Activated CD4-positive, alpha-beta T cell treated with anti-CD3 and anti-CD28 coated beads, Interleukin-10, Interleukin-2, amounts not matched to agents 100 ng/mL and 50 ng/mL, durations not matched to agents 16 hours and 8 hours (primary cell): ENCODE data around the gene GOLM1.
A peak's percentile ranks its signal among the peaks of the same experiment; 100 is the strongest.

Experiments
- DNase-seq: peaks from one replicate; pipeline ENCODE4 v3.0.0-alpha.2; 2020

Gene GOLM1

GRCh38 chr9:86043586-86043985 is 55.8 kb downstream of the GOLM1 start:
- no peak for DNase-seq

GRCh38 chr9:86042199-86042978 is 57.0 kb downstream of the GOLM1 start:
- DNase-seq: no peak

- no peak for DNase-seq
Observed at GRCh38 chr9:86041311-86041741, 58.0 kb downstream of the GOLM1 start.

- no peak for DNase-seq
Observed at GRCh38 chr9:86040861-86041155, 58.5 kb downstream of the GOLM1 start.

- no peak for DNase-seq
Observed at GRCh38 chr9:86039991-86040860, 59.1 kb downstream of the GOLM1 start.

GRCh38 chr9:86036555-86036954 is 62.8 kb downstream of the GOLM1 start:
- DNase-seq: no peak

GRCh38 chr9:86035827-86036440 is 63.4 kb downstream of the GOLM1 start:
- no peak for DNase-seq

- peak; percentile 29 for DNase-seq
Observed at GRCh38 chr9:86034863-86035734, 64.3 kb downstream of the GOLM1 start.

- DNase-seq: no peak
Observed at GRCh38 chr9:86027767-86028166, 71.6 kb downstream of the GOLM1 start.

- peak; percentile 32 for DNase-seq
Observed at GRCh38 chr9:86022687-86023266, 76.6 kb downstream of the GOLM1 start.

- DNase-seq: no peak
Observed at GRCh38 chr9:86021166-86021565, 78.2 kb downstream of the GOLM1 start.

- DNase-seq: no peak
Observed at GRCh38 chr9:86020731-86021130, 78.6 kb downstream of the GOLM1 start.

GRCh38 chr9:86009133-86009532 is 90.2 kb downstream of the GOLM1 start:
- no peak for DNase-seq

- DNase-seq: no peak
Observed at GRCh38 chr9:86005253-86005775, 94.0 kb downstream of the GOLM1 start.

- DNase-seq: no peak
Observed at GRCh38 chr9:85995599-85995998, 103.8 kb downstream of the GOLM1 start.

- no peak for DNase-seq
Observed at GRCh38 chr9:85995097-85995496, 104.3 kb downstream of the GOLM1 start.

GRCh38 chr9:85994191-85994590 is 105.2 kb downstream of the GOLM1 start:
- no peak for DNase-seq

- no peak for DNase-seq
Observed at GRCh38 chr9:85987236-85987635, 112.1 kb downstream of the GOLM1 start.

GRCh38 chr9:85984457-85984856 is 114.9 kb downstream of the GOLM1 start:
- no peak for DNase-seq

GRCh38 chr9:85981369-85981768 is 118.0 kb downstream of the GOLM1 start:
- DNase-seq: no peak

- DNase-seq: no peak
Observed at GRCh38 chr9:85978496-85978895, 120.9 kb downstream of the GOLM1 start.
